Renal cortical epithelial cell (primary cell): ENCODE measurements around the gene PKM. TPM values are rescaled to one million over a fixed set of nuclear protein-coding genes. Genes with fewer than 3 reads are reported as not detected.
A peak's percentile ranks its signal among the peaks of the same experiment; 100 is the strongest.

Source experiments
- DNase-seq: peaks from one replicate; pipeline ENCODE4 v3.0.0-alpha.2; 2011; ENCODE audit warnings: low read depth
- total RNA-seq: library from RNA; depleted of rRNA; stranded (reverse); fragments of >200 nt; gene quantifications from 2 replicates; pipeline ENCODE4 v1.2.3, GENCODE V29; 2014

PKM gene
- total RNA-seq, 1 donor from 2014 or later = 5,384 TPM

DNA sequence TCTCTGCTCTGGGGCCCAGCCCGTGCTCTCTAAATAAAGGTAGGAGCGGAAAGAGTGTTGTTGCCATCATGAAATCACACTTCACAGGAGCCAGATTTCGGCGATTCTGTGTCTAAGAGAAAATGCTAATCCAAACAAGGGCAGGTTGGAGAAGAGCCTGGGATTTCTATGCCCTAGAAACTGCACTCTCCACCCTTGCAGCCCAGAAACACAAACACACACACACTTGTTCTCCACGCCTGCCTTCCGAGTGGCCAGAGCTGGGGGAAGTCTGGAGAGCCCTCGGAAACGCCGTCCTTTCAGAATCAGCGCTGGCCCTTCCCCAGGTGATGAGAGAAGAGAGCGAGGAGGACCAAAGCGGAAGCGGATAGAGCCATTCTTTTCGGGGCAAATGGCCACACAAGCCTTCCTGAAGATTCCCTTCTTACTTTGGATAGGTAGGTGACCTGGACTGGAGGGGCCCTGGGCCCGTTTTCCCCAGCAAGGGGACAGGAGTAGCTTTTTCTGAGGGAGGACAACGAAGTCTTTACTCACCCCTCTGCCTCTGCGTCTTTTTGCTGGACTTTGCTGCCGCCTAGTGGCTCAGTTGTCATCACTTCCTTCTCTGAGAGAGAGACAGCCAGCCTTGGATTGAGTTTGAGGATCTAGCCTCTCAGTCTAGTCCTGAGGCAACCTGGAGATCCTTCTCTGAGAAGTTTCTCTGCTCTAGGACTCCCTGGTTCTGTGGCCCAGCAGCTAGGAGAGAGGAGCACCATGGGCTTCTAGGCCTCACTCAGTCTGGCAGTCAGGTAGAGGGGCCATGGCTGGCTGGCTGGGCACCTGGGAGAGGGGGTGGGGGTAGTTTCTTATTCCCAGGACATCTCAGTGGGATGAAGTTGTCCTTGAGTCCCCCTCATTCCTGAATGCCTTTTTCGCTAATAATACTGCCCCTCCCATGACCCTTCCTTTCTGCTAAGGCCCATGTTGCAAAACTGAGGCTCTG is 75.1 kb downstream of the PKM start:
- peak; percentile 82 for DNase-seq

DNA sequence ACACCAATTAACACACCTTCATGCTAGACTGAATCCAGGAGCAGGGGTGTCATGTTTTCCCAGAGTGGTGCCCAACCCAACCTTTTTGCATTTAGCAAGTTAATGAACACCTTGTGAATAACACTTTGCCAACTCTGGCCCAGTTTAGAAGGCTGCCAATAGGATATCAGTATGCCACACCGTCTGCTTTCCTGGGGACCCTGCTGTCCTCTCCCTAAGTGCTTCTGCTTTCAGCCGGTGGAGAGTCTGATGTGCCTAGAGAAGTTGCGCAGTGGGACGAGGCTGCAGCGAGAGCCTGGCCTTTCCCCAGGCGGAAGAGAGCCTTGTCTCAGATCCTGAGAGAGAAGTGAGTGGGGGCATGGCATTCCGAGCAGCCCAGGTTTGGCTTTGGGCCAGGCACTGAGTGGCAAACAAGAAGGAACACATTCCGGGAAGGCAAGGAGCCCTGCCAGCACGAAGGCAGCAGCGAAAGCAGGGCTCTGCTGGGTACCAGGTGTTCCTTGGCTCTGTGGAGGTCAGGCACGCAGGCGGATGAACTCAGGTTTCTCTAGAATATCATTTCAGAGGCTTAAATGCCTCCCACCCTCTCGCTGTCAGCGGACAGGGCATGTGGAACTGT is 75.9 kb downstream of the PKM start:
- DNase-seq = peak; percentile 98

DNA sequence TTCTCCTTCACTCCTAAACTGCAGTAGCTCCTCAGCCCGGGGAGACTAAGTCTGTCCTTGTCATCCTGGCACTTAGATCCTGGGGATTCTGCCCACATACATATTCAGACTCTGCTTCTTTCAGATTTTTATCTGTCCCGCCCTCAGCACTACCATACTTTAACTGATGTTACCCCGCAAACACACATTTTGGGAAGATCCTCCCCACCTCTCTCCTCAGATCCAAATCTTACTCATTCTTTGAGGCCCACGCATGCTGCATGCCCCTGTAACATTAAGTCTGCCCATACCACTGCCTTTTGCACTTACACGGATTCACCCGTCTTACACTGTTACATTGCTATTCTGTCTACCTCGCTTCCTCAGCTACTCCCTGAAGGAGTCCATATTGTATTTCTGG is 76.7 kb downstream of the PKM start:
- DNase-seq = no peak

DNA sequence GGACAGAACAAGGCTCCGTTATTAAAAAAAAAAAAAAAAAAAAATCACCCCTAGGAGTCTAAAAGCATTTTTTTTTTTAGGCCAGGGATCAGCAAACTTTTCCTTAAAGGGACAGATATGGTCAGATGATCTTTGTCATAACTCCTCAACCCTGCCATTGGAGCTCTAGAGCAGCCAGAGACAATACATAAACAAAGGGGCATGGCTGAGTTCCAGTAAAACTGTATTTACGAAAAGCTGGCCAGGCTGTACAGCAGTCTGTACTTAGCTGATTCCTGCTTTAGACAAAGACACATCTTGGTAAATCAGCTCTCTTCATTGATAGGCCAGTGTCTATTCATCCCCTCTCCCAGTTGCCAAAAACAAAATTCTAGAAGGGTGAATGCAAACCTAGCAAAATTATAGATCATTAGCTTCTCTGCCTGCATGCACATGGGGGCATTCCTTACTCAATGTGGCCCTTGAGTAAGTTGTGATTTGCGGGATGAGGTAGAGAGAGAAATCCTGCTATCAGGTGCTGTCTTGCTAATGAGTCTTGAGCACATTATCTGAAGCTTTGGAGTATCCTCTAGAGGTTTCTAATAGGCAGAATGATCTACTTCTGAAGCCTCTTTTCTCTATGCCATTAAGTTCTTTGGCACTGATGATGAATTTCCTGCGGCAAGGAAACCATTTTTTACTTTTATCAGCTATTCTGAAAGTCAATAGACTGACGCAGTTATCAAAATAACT is 77.6 kb downstream of the PKM start:
- DNase-seq = no peak

Other genes with a start within 250 kb of the PKM start
- 31.8 and 111 TPM in 2 replicates for gene MYO9A, start 113.0 kb downstream of the PKM start, total RNA-seq
- gene SENP8, start 112.8 kb downstream of the PKM start, total RNA-seq = 2.6 and 5.6 TPM in 2 replicates
- gene GRAMD2A, start 33.4 kb downstream of the PKM start, total RNA-seq = 0.52 and 1.8 TPM in 2 replicates
- gene PARP6, start 41.4 kb upstream of the PKM start, total RNA-seq = 13.9 and 22.3 TPM in 2 replicates
- 0.15 TPM in 1 of 2 replicates, not detected in the other for gene CELF6, start 89.0 kb upstream of the PKM start, total RNA-seq
- gene HEXA, start 144.8 kb upstream of the PKM start, total RNA-seq = 48.4 and 64.6 TPM in 2 replicates
- gene TMEM202, start 167.1 kb upstream of the PKM start, total RNA-seq = not detected in 2 replicates
- gene ARIH1, start 243.1 kb upstream of the PKM start, total RNA-seq = 16.8 and 67.4 TPM in 2 replicates